Parathyroid adenoma (tissue), 2 donors: ENCODE data around the gene RIOX2.

Source experiments
- H2AFZ ChIP-seq: fragments of 300-600 bp; sonication (generic); one replicate; pipeline ENCODE4 v1.7.0; 2017; ENCODE audit warnings: antibody characterized with exemption, mild to moderate bottlenecking
- H3K27ac ChIP-seq: fragments of 300-600 bp; sonication (generic); one replicate; pipeline ENCODE4 v1.7.0; 2017
- H3K27me3 ChIP-seq: fragments of 300-600 bp; sonication (generic); one replicate; pipeline ENCODE4 v1.7.0; 2017; ENCODE audit warnings: low read length; ENCODE audit not compliant: control insufficient read depth, insufficient read depth
- H3K36me3 ChIP-seq: fragments of 300-600 bp; sonication (generic); one replicate; pipeline ENCODE4 v1.7.0; 2017; ENCODE audit warnings: low read length; ENCODE audit not compliant: control insufficient read depth, insufficient read depth
- H3K4me1 ChIP-seq: fragments of 300-600 bp; sonication (generic); one replicate; pipeline ENCODE4 v1.7.0; 2017; ENCODE audit warnings: control low read depth
- H3K4me2 ChIP-seq: fragments of 300-600 bp; sonication (generic); one replicate; pipeline ENCODE4 v1.7.0; 2017; ENCODE audit warnings: low read length
- H3K4me3 ChIP-seq: fragments of 300-600 bp; sonication (generic); one replicate; pipeline ENCODE4 v1.7.0; 2017; ENCODE audit warnings: low read depth, low read length
- H3K79me2 ChIP-seq: fragments of 300-600 bp; sonication (generic); one replicate; pipeline ENCODE4 v1.7.0; 2017; ENCODE audit warnings: control low read depth
- H3K9ac ChIP-seq: fragments of 300-600 bp; sonication (generic); one replicate; pipeline ENCODE4 v1.7.0; 2017; ENCODE audit warnings: mild to moderate bottlenecking
- H3K9me3 ChIP-seq: fragments of 300-600 bp; sonication (generic); one replicate; pipeline ENCODE4 v1.7.0; 2017; ENCODE audit warnings: low read length; ENCODE audit not compliant: control insufficient read depth
- TF ChIP-seq, protein P1 (sequence below): fragments of 300-600 bp; sonication (generic); IDR thresholded peaks from one replicate; pipeline ENCODE4 v1.7.0; 2017; ENCODE audit warnings: antibody characterized with exemption, mild to moderate bottlenecking
- donor health status: primary hyperparathyroidism.

The RIOX2 gene

DNA sequence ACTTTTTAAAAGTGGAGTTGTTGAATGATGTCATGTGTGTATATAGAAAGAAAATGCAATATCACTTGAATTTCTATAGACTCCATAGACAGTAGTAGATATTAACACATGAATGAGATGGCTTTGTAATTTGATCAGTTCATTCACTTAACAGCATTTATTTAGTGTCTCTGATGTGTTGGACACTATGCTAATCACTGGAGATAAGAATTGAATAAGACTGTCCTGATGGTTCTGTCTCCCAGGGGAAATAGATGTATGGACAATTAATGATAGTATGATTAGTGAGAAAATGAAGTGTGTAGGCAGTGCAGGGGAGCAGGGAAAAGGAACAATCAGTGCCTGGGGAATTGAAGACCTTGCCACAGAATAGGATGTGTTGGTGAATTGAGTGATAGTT lies 72.9 kb downstream of the RIOX2 start:
- Histone ChIP-seq H3K9me3 (no peaks in the 10 kb centered on the region), H3K27ac (no peak overlapping the region), H2AFZ (no peak overlapping the region), H3K4me2 (no peak overlapping the region), H3K9ac (no peak overlapping the region), H3K4me1 (no peaks in the 10 kb centered on the region), H3K79me2 (no peaks in the 10 kb centered on the region), H3K4me3 (no peak overlapping the region), H3K36me3 (no peaks in the 10 kb centered on the region), H3K27me3 (no peaks in the 10 kb centered on the region)
- TF ChIP-seq, protein P1, sequence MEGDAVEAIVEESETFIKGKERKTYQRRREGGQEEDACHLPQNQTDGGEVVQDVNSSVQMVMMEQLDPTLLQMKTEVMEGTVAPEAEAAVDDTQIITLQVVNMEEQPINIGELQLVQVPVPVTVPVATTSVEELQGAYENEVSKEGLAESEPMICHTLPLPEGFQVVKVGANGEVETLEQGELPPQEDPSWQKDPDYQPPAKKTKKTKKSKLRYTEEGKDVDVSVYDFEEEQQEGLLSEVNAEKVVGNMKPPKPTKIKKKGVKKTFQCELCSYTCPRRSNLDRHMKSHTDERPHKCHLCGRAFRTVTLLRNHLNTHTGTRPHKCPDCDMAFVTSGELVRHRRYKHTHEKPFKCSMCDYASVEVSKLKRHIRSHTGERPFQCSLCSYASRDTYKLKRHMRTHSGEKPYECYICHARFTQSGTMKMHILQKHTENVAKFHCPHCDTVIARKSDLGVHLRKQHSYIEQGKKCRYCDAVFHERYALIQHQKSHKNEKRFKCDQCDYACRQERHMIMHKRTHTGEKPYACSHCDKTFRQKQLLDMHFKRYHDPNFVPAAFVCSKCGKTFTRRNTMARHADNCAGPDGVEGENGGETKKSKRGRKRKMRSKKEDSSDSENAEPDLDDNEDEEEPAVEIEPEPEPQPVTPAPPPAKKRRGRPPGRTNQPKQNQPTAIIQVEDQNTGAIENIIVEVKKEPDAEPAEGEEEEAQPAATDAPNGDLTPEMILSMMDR: no peak

DNA sequence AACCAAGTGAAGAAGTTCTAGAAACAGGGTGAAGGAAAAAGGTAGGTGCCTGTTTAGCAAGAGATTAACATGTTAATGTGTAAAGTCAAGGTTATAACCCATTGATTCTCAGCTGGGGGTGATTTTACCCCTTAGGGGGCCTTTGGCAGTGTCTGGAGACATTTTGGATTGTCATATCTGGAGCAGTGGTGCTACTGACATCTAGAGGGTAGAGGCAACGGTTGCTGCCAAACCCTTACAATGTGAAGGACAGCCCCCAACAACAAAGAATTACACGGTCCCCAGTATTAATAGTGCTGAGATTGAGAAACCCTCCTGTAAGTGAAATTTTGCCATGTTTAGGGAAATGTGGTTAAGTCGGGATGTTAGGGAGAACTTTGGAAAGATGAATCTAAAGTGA lies 75.7 kb downstream of the RIOX2 start:
- no peaks in the 10 kb centered on the region for H3K4me1 ChIP-seq
- H3K9ac ChIP-seq: no peak overlapping the region
- H3K27me3 ChIP-seq: no peaks in the 10 kb centered on the region
- TF ChIP-seq, protein P1: no peak
- H3K27ac ChIP-seq: no peak overlapping the region
- no peaks in the 10 kb centered on the region for H3K36me3 ChIP-seq
- H3K79me2 ChIP-seq: no peaks in the 10 kb centered on the region
- H3K4me2 ChIP-seq: no peak overlapping the region
- no peak overlapping the region for H2AFZ ChIP-seq
- H3K4me3 ChIP-seq: no peak overlapping the region
- no peaks in the 10 kb centered on the region for H3K9me3 ChIP-seq

DNA sequence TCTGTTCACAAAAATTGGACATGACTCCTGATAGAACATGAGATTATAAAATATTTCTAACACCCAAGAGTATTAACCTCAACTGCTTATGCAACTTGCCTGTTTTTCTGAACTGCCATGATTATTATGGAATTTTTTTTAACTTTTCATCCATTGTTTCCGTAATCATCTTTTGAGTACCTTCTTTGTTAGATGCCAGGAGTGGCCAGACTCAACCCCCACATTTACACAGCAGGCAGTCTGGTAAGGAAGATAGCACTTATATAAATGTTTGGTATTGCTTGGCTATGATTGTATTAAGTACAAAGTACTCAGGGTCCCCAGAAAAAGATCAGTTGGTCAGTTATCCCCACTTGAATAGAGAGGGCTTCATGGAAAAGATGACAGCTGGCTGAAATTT lies 76.1 kb downstream of the RIOX2 start:
- no peak overlapping the region for H2AFZ ChIP-seq
- H3K9ac ChIP-seq: no peak overlapping the region
- no peak overlapping the region for H3K27ac ChIP-seq
- H3K4me1 ChIP-seq: no peaks in the 10 kb centered on the region
- no peak overlapping the region for H3K4me3 ChIP-seq
- H3K36me3 ChIP-seq: no peaks in the 10 kb centered on the region
- no peaks in the 10 kb centered on the region for H3K27me3 ChIP-seq
- H3K79me2 ChIP-seq: no peaks in the 10 kb centered on the region
- H3K4me2 ChIP-seq: no peak overlapping the region
- H3K9me3 ChIP-seq: no peaks in the 10 kb centered on the region
- TF ChIP-seq, protein P1: no peak

GRCh38 chr3:97895216-97895615 lies 77.0 kb downstream of the RIOX2 start:
- TF ChIP-seq, protein P1: no peak
- H2AFZ ChIP-seq: no peak overlapping the region
- H3K9ac ChIP-seq: no peak overlapping the region
- no peaks in the 10 kb centered on the region for H3K9me3 ChIP-seq
- H3K79me2 ChIP-seq: no peaks in the 10 kb centered on the region
- no peaks in the 10 kb centered on the region for H3K36me3 ChIP-seq
- no peak overlapping the region for H3K4me3 ChIP-seq
- no peak overlapping the region for H3K27ac ChIP-seq
- no peaks in the 10 kb centered on the region for H3K4me1 ChIP-seq
- H3K4me2 ChIP-seq: no peak overlapping the region
- H3K27me3 ChIP-seq: no peaks in the 10 kb centered on the region

DNA sequence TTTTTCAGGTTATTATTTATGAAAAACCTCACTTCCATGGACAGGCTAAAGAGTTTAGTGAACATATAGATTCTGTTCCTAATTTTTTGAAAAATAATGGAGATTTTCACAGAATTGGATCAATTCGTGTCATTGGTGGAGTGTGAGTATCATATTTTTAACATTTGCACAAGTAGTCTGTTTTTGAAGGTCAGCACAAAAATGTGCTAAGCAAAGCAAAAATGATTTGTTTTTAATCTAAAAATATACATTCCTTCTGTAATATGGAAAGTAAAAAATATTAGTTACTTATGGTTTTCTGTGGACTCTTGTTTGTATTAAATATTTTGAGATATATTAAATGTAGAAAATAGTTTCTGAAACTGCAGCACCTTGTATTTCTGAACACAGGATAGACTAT lies 79.4 kb downstream of the RIOX2 start:
- TF ChIP-seq, protein P1: no peak
- Histone ChIP-seq H3K4me2 (no peak overlapping the region), H3K9ac (no peak overlapping the region), H2AFZ (no peak overlapping the region), H3K4me1 (no peaks in the 10 kb centered on the region), H3K79me2 (no peaks in the 10 kb centered on the region), H3K27ac (no peak overlapping the region), H3K4me3 (no peak overlapping the region), H3K36me3 (no peaks in the 10 kb centered on the region), H3K27me3 (no peaks in the 10 kb centered on the region), H3K9me3 (no peaks in the 10 kb centered on the region)
